ENCODE data around the gene PSAPL1.

PSAPL1 gene

GRCh38 chr4:7434766-7435150 lies at the start of gene PSAPL1:
Gene PSAPL1 (minus strand): TSS chr4:7434930. CDS start chr4:7434879, 51 bp downstream.
- DNase-seq (ENCODE audit: low read depth, low spot score), result peak; percentile 46

- no peak for DNase-seq (ENCODE audit: low read depth, low spot score)
These were observed 46.5 kb upstream of the PSAPL1 start for GRCh38 chr4:7481227-7481626.

- no peak for DNase-seq (ENCODE audit: low read depth, low spot score)
These were observed 45.7 kb upstream of the PSAPL1 start for GRCh38 chr4:7480423-7480822.

GRCh38 chr4:7478665-7479064 lies 43.9 kb upstream of the PSAPL1 start:
- DNase-seq (ENCODE audit: low read depth, low spot score), result no peak

GRCh38 chr4:7477695-7478094 lies 43.0 kb upstream of the PSAPL1 start:
- no peak for DNase-seq (ENCODE audit: low read depth, low spot score)

GRCh38 chr4:7476820-7477219 lies 42.1 kb upstream of the PSAPL1 start:
- DNase-seq (ENCODE audit: low read depth, low spot score), result no peak

- no peak for DNase-seq (ENCODE audit: low read depth, low spot score)
These were observed 40.5 kb upstream of the PSAPL1 start for GRCh38 chr4:7475207-7475606.

- DNase-seq (ENCODE audit: low read depth, low spot score), result no peak
These were observed 39.6 kb upstream of the PSAPL1 start for GRCh38 chr4:7474320-7474719.

GRCh38 chr4:7473081-7473480 lies 38.4 kb upstream of the PSAPL1 start:
- no peak for DNase-seq (ENCODE audit: low read depth, low spot score)

GRCh38 chr4:7472442-7473013 lies 37.8 kb upstream of the PSAPL1 start:
- DNase-seq (ENCODE audit: low read depth, low spot score), result no peak

- no peak for DNase-seq (ENCODE audit: low read depth, low spot score)
These were observed 35.9 kb upstream of the PSAPL1 start for GRCh38 chr4:7470522-7471128.

GRCh38 chr4:7470111-7470510 lies 35.4 kb upstream of the PSAPL1 start:
- no peak for DNase-seq (ENCODE audit: low read depth, low spot score)

- no peak for DNase-seq (ENCODE audit: low read depth, low spot score)
These were observed 34.3 kb upstream of the PSAPL1 start for GRCh38 chr4:7469023-7469422.

GRCh38 chr4:7467471-7467870 lies 32.7 kb upstream of the PSAPL1 start:
- no peak for DNase-seq (ENCODE audit: low read depth, low spot score)

- no peak for DNase-seq (ENCODE audit: low read depth, low spot score)
These were observed 32.2 kb upstream of the PSAPL1 start for GRCh38 chr4:7466904-7467303.

- no peak for DNase-seq (ENCODE audit: low read depth, low spot score)
These were observed 31.5 kb upstream of the PSAPL1 start for GRCh38 chr4:7466215-7466614.

GRCh38 chr4:7465017-7465416 lies 30.3 kb upstream of the PSAPL1 start:
- DNase-seq (ENCODE audit: low read depth, low spot score), result no peak

GRCh38 chr4:7464259-7464655 lies 29.5 kb upstream of the PSAPL1 start:
- DNase-seq (ENCODE audit: low read depth, low spot score), result no peak

GRCh38 chr4:7463566-7464258 lies 29.0 kb upstream of the PSAPL1 start:
- no peak for DNase-seq (ENCODE audit: low read depth, low spot score)

- DNase-seq (ENCODE audit: low read depth, low spot score), result peak; percentile 21
These were observed 27.8 kb upstream of the PSAPL1 start for GRCh38 chr4:7462509-7462971.

GRCh38 chr4:7461230-7461629 lies 26.5 kb upstream of the PSAPL1 start:
- no peak for DNase-seq (ENCODE audit: low read depth, low spot score)

GRCh38 chr4:7460566-7460965 lies 25.8 kb upstream of the PSAPL1 start:
- no peak for DNase-seq (ENCODE audit: low read depth, low spot score)

GRCh38 chr4:7459471-7459870 lies 24.7 kb upstream of the PSAPL1 start:
- no peak for DNase-seq (ENCODE audit: low read depth, low spot score)

Data from astrocyte of the hippocampus (primary cell).